ENCODE results near the gene DSG4.

- TF ChIP-seq CTCF (IDR thresholded peaks at IDR 0.05 in 4 of 5, conservative IDR thresholded peaks at IDR 0.05 in 1 of 5) (no peak), POLR2A (IDR thresholded peaks at IDR 0.05) (no peak)
Observed at GRCh38 chr18:31399306-31400032, 22.9 kb downstream of the DSG4 start.
